GM19324 (cell line): ENCODE data around the gene TFB2M.
A peak's percentile ranks its signal among the peaks of the same experiment; 100 is the strongest.

Experiments
- ATAC-seq: cut with Tn5 transposase; IDR thresholded peaks from one replicate; pipeline ENCODE4 v1.9.1; 2021; ENCODE audit warnings: mild to moderate bottlenecking, moderate library complexity; ENCODE audit not compliant: unreplicated experiment, low FRiP score

TFB2M gene

GRCh38 chr1:246517391-246517790 is 48.7 kb downstream of the TFB2M start:
- ATAC-seq, result no peak

DNA sequence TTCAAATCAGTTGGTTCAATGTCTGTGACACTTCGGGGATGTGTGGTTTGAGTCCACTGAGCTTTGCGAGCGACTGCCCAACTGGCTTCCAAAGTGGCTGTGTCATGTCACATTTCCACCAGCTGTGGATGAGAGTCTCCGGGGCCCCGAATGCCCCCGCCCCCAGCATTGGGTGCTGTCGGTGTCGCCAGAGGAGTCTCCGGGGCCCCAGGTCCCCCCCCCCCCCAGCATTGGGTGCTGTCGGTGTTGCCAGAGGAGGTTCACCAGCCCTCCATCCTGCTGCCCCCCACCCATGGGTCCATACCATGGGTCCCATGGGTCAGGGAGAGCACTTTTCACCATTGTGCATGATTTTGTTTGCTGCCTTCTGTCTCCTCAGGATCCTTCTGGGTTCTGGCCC is 49.9 kb downstream of the TFB2M start:
- ATAC-seq, result no peak

DNA sequence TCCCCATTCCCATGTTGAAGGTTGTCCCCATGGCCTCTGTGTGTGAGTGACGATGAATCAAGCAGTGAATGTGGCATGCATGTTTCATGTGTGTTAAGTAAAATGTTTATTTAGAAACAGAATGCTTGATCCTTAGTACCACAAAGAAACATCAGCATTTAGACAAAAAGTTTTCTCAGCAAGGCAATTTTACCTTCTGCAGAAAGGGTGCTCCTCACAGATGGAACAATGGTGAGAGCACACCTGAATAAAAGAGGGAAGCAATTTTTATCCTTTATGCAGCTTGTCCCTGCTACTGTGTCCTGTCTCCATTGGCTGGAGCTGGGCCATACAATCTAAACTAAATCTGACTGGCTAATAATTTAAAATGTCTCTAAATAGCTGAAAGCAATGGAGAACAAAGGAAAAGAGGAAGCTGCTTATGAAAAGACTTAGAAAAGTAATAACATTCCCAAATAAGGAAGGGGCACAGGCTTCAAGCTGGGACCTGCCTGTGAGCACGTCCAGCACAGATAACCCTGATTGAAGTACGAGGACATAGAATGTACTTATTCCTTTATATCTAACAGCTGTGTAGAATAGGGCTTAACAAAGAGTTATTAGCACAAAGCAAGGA is 50.6 kb downstream of the TFB2M start:
- no peak for ATAC-seq

GRCh38 chr1:246513619-246514343 is 52.3 kb downstream of the TFB2M start:
- ATAC-seq, result no peak

DNA sequence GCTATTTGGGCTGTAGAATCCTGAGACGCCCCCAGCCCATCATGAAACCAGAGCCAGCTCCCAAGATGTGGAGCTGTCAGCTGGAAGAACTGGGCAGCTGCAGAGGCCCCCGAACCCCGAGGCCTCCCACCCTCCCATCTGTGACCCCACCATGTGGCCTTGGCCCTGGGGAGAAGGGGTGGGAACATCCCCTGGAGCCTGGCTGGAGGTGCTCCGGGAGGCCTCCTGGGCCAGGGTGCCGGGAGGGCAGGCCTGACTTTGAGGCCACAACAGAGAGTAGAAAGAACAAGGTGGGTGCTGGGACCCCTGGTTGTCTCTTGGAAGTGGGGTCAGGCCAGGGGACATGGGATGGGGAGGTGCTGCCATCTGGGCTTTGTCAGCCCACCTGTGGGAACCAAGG is 53.0 kb downstream of the TFB2M start:
- ATAC-seq, result no peak

GRCh38 chr1:246512635-246513034 is 53.4 kb downstream of the TFB2M start:
- no peak for ATAC-seq

DNA sequence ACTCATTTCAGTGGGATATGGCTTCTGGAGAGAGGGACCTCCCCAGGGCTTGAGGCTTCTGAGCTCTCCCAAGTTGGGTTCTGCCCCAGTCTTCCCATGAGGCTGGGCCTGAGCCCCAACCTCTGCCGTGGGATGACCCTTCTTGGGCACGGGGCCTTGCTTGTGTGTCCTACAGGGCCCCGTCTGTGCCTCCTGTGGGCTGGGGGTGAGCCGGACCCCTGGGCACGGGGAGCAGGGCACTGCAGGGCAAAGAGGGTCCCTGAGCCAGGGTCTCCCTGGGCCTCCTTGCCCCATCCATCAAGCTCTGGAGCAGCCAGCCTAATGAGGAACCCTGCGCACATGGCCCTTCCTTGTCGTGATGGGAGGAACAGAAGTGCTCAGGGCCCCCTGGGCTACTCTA is 53.8 kb downstream of the TFB2M start:
- ATAC-seq, result no peak

DNA sequence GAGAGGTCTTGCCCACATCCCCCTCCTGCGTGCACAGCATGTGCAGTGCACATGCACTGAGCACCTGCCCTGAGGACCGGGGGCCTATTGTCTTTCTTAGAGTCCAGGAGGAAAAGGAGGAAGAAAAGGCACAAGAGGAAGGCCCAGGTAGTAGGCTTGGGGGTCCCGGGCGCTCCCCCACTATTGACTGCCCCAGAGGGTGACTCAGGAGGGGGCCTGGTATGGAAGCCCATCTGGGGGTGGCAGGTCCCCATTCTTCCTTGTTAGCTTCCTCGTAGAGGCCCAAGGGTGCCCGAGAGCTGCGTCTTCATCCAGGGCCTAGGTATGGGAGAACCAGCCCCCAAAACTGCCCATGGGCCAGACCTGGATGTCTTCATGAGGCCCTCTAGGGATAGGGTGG is 54.9 kb downstream of the TFB2M start:
- ATAC-seq, result no peak

- no peak for ATAC-seq
Measured at GRCh38 chr1:246510147-246511030, 55.7 kb downstream of the TFB2M start.

- no peak for ATAC-seq
Measured at GRCh38 chr1:246508897-246509688, 57.0 kb downstream of the TFB2M start.

DNA sequence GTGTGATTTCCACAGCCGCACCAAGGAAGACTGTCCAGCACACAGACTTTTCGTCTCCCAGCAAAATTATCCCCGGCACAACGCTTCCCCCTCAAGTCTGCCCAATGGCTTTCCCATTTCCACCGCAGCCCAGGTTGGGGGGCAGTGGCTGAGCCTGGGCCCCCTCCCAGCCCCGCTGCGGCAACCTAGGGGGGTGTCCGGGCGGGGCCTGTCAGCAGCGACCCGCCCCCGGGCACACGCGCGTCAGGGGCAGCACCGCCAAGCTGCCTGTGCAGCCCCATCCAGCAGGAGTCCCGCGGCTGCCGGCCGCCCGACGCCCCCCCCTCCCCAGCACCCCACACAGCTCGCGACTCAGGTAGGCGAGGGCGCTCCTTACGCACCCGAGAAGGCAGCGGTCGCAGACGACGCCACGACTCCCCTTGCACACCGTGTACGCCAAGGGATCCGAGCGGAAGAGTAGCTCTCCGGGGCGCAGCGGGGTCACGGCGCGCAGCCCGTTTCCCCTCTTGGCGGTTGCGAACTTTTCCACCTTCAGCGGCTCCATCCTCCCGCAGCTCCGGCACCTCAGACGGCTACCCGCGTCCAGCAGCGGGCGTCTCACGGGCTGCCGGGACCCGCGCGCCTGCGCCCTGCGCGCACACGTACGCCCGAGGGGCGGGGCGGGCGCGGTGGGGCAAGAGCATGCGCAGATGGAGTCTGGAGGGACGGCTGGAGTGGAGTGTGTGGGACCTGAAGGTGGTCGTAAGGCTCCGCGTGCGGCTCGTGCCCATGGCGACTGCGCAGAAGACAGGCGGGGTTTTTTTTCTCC is 59.2 kb downstream of the TFB2M start, which contains the start of gene SMYD3:
SMYD3 (minus strand) TSS at position 606 of the 808 bp plus-strand sequence.
- ATAC-seq, result peak; percentile 90

DNA sequence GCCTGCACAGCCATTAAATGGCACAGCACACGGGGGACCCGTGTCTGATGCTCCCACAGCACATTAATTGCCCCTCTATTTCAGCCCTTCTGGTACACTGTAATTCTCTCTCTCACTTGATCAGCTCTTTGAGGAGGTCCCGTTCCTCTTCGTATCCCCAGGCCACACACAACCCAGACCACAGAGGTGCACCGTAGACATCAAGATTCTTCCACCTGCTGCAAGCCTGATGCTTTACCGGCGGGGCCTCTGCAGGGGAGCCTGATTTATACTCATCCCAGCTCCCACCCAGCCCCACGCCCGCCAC is 59.7 kb downstream of the TFB2M start:
- ATAC-seq, result no peak

GRCh38 chr1:246503341-246503740 is 62.7 kb downstream of the TFB2M start:
- ATAC-seq, result no peak

DNA sequence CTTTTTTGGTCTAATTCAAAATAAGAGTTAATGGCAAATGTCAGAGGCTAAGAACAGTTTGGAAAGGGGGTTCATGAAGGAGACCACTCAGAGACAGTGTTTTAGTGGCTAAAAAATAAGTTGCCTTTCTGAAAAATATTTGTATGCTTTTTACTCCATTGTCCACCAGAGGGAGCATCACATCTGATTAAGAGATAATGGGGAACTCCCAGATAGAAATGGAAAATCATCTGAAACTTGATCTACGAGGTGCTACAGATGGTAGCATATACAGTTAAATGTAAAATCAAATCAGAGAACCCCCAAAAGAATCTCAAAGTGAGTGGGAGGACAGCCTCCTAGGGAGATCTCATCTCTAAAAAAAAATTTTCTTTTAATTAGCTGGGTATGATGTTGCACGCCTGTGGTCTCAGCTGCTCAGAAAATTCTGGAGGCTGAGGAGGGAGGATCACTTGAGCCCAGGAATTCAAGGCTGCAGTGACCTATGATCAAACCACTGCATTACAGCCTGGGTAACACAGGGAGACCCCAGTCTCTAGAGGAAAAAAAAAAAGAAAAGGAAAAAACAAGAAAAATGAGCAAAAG is 68.6 kb downstream of the TFB2M start:
- ATAC-seq, result peak; percentile 43

DNA sequence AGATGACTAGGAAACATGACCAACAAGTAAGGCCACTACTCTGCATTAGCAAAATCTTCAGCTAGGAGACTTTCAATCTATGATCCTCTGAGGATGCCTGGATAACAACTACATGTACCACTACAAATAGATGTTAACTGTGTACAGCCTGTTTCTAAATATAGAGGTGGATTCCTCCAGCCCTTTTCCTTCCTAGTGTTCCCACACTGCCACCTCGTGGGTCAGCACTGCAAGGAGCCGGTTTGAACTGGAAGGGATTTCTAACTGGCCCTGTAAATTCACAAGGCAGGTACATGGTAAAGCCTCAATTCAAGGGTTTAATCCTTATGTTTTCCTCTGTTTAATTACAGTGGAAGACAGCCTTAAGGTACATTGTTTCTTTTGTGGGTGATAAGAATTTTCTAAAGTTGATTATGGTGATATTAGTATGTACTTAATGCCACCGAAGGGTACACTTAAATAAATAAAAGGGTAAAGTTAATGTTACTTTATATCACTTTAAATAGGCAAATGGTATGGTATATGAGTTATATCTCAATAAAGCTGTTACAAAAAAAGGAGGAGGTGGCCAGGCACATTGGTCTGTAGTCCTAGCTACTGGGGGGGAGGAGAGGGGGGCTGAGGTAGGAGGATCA is 73.3 kb downstream of the TFB2M start:
- ATAC-seq, result no peak

GRCh38 chr1:246491551-246492053 is 74.5 kb downstream of the TFB2M start:
- ATAC-seq, result no peak
